ENCODE data around the gene SLC48A1. TPM values are rescaled to one million over a fixed set of nuclear protein-coding genes. Genes with fewer than 3 reads are reported as not detected.

SLC48A1 gene
- total RNA-seq, 1 experiment from 2014 or later, result 20.0 TPM

DNA sequence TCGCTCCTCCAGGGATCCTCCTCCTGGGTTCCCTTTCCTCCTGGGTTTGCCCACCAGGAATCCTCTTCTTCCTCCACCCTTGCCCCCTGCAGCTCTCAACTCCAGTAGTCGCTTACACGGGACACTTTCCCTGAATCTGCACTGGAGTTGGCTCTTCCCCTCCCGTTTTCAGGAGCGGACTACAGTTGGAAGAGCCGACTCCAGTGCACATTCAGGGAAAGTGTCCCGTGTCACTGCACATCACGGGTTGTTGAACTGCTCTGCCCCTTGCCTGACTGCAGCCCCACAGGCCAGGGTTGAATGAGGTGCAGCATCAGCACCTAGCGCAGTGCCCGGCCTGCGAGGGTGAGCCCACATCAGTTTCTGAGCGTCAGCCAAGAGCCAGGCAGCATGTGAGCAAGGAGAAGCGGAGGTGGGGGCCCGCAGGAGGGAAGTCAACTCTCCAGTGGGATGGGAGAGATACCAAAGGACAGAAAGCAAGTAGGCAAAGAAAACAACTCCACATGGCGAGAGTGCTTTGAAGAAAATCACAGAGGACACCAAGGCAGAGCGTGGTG, 27.5 kb upstream of the SLC48A1 start:
- peaks cover 19 to 28% of the 10 kb centered on the region in 2 experiments for H3K4me1 ChIP-seq (ENCODE audit: control insufficient read depth in 1 of 2, insufficient read depth in 2 of 2, low read length in 2 of 2)
- H3K9me2 ChIP-seq (ENCODE audit: insufficient read depth), result no peaks in the 10 kb centered on the region
- intact Hi-C loops (cut with micrococcal nuclease), result no loop called here
- no peaks in the 10 kb centered on the region for H3K36me3 ChIP-seq (ENCODE audit: control insufficient read depth in 1 of 2, insufficient read depth in 2 of 2, low read length in 2 of 2)
- ChIA-PET POLR2A (no interaction called here), RAD21 (ENCODE audit: low non-redundant PET in 1 of 2, low total read pairs in 2 of 2, uncharacterized antibody in 2 of 2, unreplicated experiment in 2 of 2) (interaction anchor here in 1 of 2 experiments (5.5 kb wide), 1 partner anchor 21 kb away, joined by 61 read pairs; no protein-coding TSS in a partner anchor), CTCF (interaction anchor here (4.4 to 6.2 kb wide), 4 partner anchors 10 to 93 kb away, joined by 70 to 197 read pairs (median 120); partner anchors contain the start of gene RAPGEF3)
- H2AFZ ChIP-seq (ENCODE audit: low read depth, low read length, poor library complexity, severe bottlenecking), result no peak overlapping the region
- no TSS peak for BruUV-seq (replicated peaks)
- no peaks in the 10 kb centered on the region for H3K79me2 ChIP-seq (ENCODE audit: insufficient read depth, low read length)
- H3K4me2 ChIP-seq (ENCODE audit: low read length), result no peak overlapping the region
- ATAC-seq (no peak), DNase-seq (ENCODE audit: low read depth, low spot score) (no peak)
- H3K9me3 ChIP-seq (ENCODE audit: control insufficient read depth in 1 of 2, insufficient read depth in 1 of 2, low read depth in 1 of 2, low read length in 2 of 2), result no peaks in the 10 kb centered on the region
- H4K20me1 ChIP-seq (ENCODE audit: insufficient read depth), result no peaks in the 10 kb centered on the region
- no peak for TF ChIP-seq YY1 (IDR thresholded peaks at IDR 0.05; ENCODE audit: extremely low read depth, insufficient replicate concordance, low read depth, low read length)
- TF ChIP-seq POLR2A (IDR thresholded peaks at IDR 0.05; ENCODE audit: borderline replicate concordance, extremely low read depth, insufficient read depth, insufficient read length), result no peak
- no peak for TF ChIP-seq POLR2AphosphoS5 (IDR thresholded peaks at IDR 0.05; ENCODE audit: low read depth, low read length)
- no peak for TF ChIP-seq ATF3 (IDR thresholded peaks at IDR 0.05)
- TF ChIP-seq EZH2 (IDR thresholded peaks at IDR 0.05), result no peak
- H3K9ac ChIP-seq (ENCODE audit: low read length), result no peak overlapping the region
- no peaks in the 10 kb centered on the region for H3K27me3 ChIP-seq (ENCODE audit: insufficient read depth, low read length)
- no peak overlapping the region for H3K27ac ChIP-seq (ENCODE audit: low read depth, low read length)
- no peak overlapping the region for H3K4me3 ChIP-seq (replicated peaks in 1 of 2; ENCODE audit: low read depth in 1 of 2, low read length in 2 of 2)

DNA sequence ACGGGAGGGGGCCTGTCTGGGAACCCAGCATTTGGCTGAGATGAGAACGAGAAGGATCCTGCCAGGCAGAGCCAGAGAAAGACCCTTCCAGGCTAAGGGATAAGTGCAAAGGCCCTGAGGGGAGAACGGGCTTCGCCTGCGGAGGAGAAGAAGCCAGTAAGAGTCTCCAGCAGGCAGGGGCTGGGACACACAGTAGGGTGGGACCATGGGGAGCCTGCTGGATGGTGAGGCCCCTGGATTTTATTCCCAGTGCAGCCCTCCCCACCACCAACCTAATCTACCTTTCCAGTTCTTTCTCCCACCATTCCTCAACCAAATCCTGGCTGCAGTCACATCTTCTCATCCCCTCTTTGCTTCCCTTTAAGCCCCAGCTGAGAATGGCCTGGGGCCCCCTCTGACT, 27.0 kb upstream of the SLC48A1 start:
- no peak overlapping the region for H3K9ac ChIP-seq (ENCODE audit: low read length)
- POLR2A ChIA-PET, result no interaction called here
- intact Hi-C loops (cut with micrococcal nuclease), result no loop called here
- peaks cover 14 to 23% of the 10 kb centered on the region in 2 experiments for H3K4me1 ChIP-seq (ENCODE audit: control insufficient read depth in 1 of 2, insufficient read depth in 2 of 2, low read length in 2 of 2)
- CTCF ChIA-PET, result no interaction called here
- no peaks in the 10 kb centered on the region for H3K9me3 ChIP-seq (ENCODE audit: control insufficient read depth in 1 of 2, insufficient read depth in 1 of 2, low read depth in 1 of 2, low read length in 2 of 2)
- no peak for TF ChIP-seq SIN3A (IDR thresholded peaks at IDR 0.05; ENCODE audit: low read depth)
- H3K79me2 ChIP-seq (ENCODE audit: insufficient read depth, low read length), result no peaks in the 10 kb centered on the region
- DNase-seq (ENCODE audit: low read depth, low spot score), result no peak
- no peaks in the 10 kb centered on the region for H4K20me1 ChIP-seq (ENCODE audit: insufficient read depth)
- H3K4me3 ChIP-seq (replicated peaks in 1 of 2; ENCODE audit: low read depth in 1 of 2, low read length in 2 of 2), result no peak overlapping the region
- H3K9me2 ChIP-seq (ENCODE audit: insufficient read depth), result no peaks in the 10 kb centered on the region
- ATAC-seq, result no peak
- RAD21 ChIA-PET (ENCODE audit: low non-redundant PET in 1 of 2, low total read pairs in 2 of 2, uncharacterized antibody in 2 of 2, unreplicated experiment in 2 of 2), result no interaction called here
- no TSS peak for BruUV-seq (replicated peaks)
- no peak overlapping the region for H3K4me2 ChIP-seq (ENCODE audit: low read length)
- H2AFZ ChIP-seq (ENCODE audit: low read depth, low read length, poor library complexity, severe bottlenecking), result no peak overlapping the region
- H3K27ac ChIP-seq (ENCODE audit: low read depth, low read length), result no peak overlapping the region
- no peaks in the 10 kb centered on the region for H3K36me3 ChIP-seq (ENCODE audit: control insufficient read depth in 1 of 2, insufficient read depth in 2 of 2, low read length in 2 of 2)
- no peaks in the 10 kb centered on the region for H3K27me3 ChIP-seq (ENCODE audit: insufficient read depth, low read length)
